AG09309 (cell line): ENCODE measurements around the gene SCN2B.

Experiments
- DNase-seq: peaks from one replicate; pipeline ENCODE4 v3.0.0-alpha.2; 2010; ENCODE audit warnings: low read depth
- H3K4me3 ChIP-seq: 2 replicates; pipeline ENCODE4 v1.5.1; 2011; ENCODE audit warnings: mild to moderate bottlenecking, low read depth, low read length, moderate library complexity; ENCODE audit not compliant: control insufficient read depth
- CTCF ChIP-seq: IDR thresholded peaks from 2 replicates; pipeline ENCODE4 v1.5.1; 2011; ENCODE audit warnings: mild to moderate bottlenecking, low read depth, low read length, inconsistent platforms; ENCODE audit not compliant: insufficient read depth, control insufficient read depth; ENCODE audit errors: missing control alignments

Gene SCN2B

GRCh38 chr11:118153976-118154375 lies 22.5 kb downstream of the SCN2B start:
- H3K4me3 ChIP-seq: no peak overlapping the region
- no peak for DNase-seq
- no peak for TF ChIP-seq CTCF

- H3K4me3 ChIP-seq: no peak overlapping the region
- TF ChIP-seq CTCF: no peak
- no peak for DNase-seq
These were observed 22.9 kb downstream of the SCN2B start for GRCh38 chr11:118153516-118153915.

- no peak for TF ChIP-seq CTCF
- no peak for DNase-seq
- peak within 1 kb of the TSS; percentile 23 for H3K4me3 ChIP-seq
These were observed 23.6 kb downstream of the SCN2B start, which contains the start of gene SCN4B for GRCh38 chr11:118152552-118153471. TSS of gene SCN4B (minus strand) at chr11:118152823. CDS start at chr11:118152673, 150 bp downstream.

- DNase-seq: no peak
- TF ChIP-seq CTCF: no peak
- H3K4me3 ChIP-seq: no peak overlapping the region
These were observed 24.4 kb downstream of the SCN2B start for GRCh38 chr11:118152020-118152551.

GRCh38 chr11:118151431-118151830 lies 25.0 kb downstream of the SCN2B start:
- no peak overlapping the region for H3K4me3 ChIP-seq
- TF ChIP-seq CTCF: no peak
- DNase-seq: no peak

- no peak for TF ChIP-seq CTCF
- H3K4me3 ChIP-seq: no peak overlapping the region
These were observed 26.9 kb downstream of the SCN2B start for GRCh38 chr11:118149493-118149892.

GRCh38 chr11:118148856-118149255 lies 27.6 kb downstream of the SCN2B start:
- no peak for DNase-seq
- no peak for TF ChIP-seq CTCF
- H3K4me3 ChIP-seq: no peak overlapping the region

More at GRCh38 chr11:118149493-118149892, 26.9 kb downstream of the SCN2B start:
- DNase-seq: no peak
